Stomach (tissue), 9 donors: ENCODE data around the gene SINHCAF. TPM values are rescaled to one million over a fixed set of nuclear protein-coding genes. Genes with fewer than 3 reads are reported as not detected.

ENCODE experiments used
- DNase-seq, 2 donors: peaks; one replicate each; pipeline versions ENCODE4 v3.0.0 to v3.0.0-alpha.2; 2013 to 2019
- H3K27ac ChIP-seq, 5 donors: fragments of 200-600 bp in 4 of 5; sonication (generic) in 4 of 5; one replicate each; pipeline ENCODE4 v1.5.1; 2013 to 2019; ENCODE audit warnings: mild to moderate bottlenecking in 1 of 5, moderate library complexity in 1 of 5
- H3K27me3 ChIP-seq, 3 donors: fragments of 200-600 bp; sonication (generic); one replicate each; pipeline ENCODE4 v1.5.1; 2017 to 2019; ENCODE audit warnings: mixed run types in 1 of 3
- H3K36me3 ChIP-seq, 4 donors: fragments of 200-600 bp; sonication (generic); 1 replicate in 3 of 4; 2 replicates in 1 of 4; pipeline ENCODE4 v1.5.1; 2016 to 2019
- H3K4me1 ChIP-seq, 4 donors: fragments of 200-600 bp; sonication (generic); one replicate each; pipeline ENCODE4 v1.5.1; 2016 to 2019
- H3K4me3 ChIP-seq, 4 donors: fragments of 200-600 bp; sonication (generic) in 3 of 4; one replicate each; pipeline ENCODE4 v1.5.1; 2016 to 2019; ENCODE audit warnings: mild to moderate bottlenecking in 1 of 4
- H3K9me3 ChIP-seq, 4 donors: fragments of 200-600 bp; sonication (generic); one replicate each; pipeline ENCODE4 v1.5.1; 2016 to 2019
- EP300 ChIP-seq: sonication (generic); formaldehyde crosslinking; IDR thresholded peaks from one replicate; pipeline ENCODE4 v1.6.1; 2017; ENCODE audit warnings: antibody characterized with exemption
- POLR2A ChIP-seq, 4 donors: fragments of 450-650 bp; IDR thresholded peaks; one replicate each; pipeline ENCODE4 v1.6.1; 2016; ENCODE audit warnings: antibody characterized with exemption in 4 of 4, control low read depth in 2 of 4, mild to moderate bottlenecking in 1 of 4, moderate library complexity in 1 of 4
- POLR2AphosphoS5 ChIP-seq, 3 donors: sonication (generic); formaldehyde crosslinking; IDR thresholded peaks; one replicate each; pipeline ENCODE4 v1.6.1; 2016; ENCODE audit warnings: antibody characterized with exemption in 3 of 3
- WGBS, 5 donors: extraction: QIAGEN DNeasy Blood & Tissue Kit in 3 of 5; methylation state at CpG; one replicate each; pipeline versions ENCODE4 v1.1.5 to v1.1.7; 2013 to 2018; 5-methylcytosine and 5-hydroxymethylcytosine counted together
- intact Hi-C: fragments of 100-400 bp; cut with DNase I; formaldehyde crosslinking; loops from one replicate; pipeline ENCODE4 v1.15.1; 2023; ENCODE audit warnings: low total_unique reads
- polyA plus RNA-seq, 3 donors: library from polyadenylated mRNA; stranded (reverse); fragments of 200-250 nt; gene quantifications; one replicate each; pipeline ENCODE4 v1.2.3, GENCODE V29; 2013
- total RNA-seq, 5 donors: library from RNA; depleted of rRNA; stranded (reverse); fragments of >200 nt; gene quantifications; one replicate each; pipeline versions ENCODE4 v1.1.0 to v1.2.3, GENCODE V29; 2014 to 2016
- TF ChIP-seq, protein P1 (sequence below), 7 experiments: fragments of 450-650 bp in 4 of 7; fragments of 200-600 bp in 3 of 7; sonication (generic) in 3 of 7; IDR thresholded peaks; one replicate each; pipeline ENCODE4 v1.5.1; 2016 to 2019; ENCODE audit warnings: antibody characterized with exemption in 7 of 7, control low read depth in 2 of 7, mild to moderate bottlenecking in 1 of 7
- donor health status: healthy with polysubstance abuse.
- donor health status: Bipolar disorder and iron deficiency.
- donor health status: healthy.

The SINHCAF gene
- total and polyA plus RNA-seq, 8 donors: 17.5 to 93.5 (median 28.2) TPM

GRCh38 chr12:31355747-31356107, 29.8 kb upstream of the SINHCAF start:
- H3K9me3 ChIP-seq: no peaks in the 10 kb centered on the region
- H3K27me3 ChIP-seq: no peaks in the 10 kb centered on the region
- H3K36me3 ChIP-seq: no peaks in the 10 kb centered on the region
- TF ChIP-seq POLR2A (IDR thresholded peaks at IDR 0.05): no peak
- no peak for TF ChIP-seq POLR2AphosphoS5 (IDR thresholded peaks at IDR 0.05)
- TF ChIP-seq, protein P1, sequence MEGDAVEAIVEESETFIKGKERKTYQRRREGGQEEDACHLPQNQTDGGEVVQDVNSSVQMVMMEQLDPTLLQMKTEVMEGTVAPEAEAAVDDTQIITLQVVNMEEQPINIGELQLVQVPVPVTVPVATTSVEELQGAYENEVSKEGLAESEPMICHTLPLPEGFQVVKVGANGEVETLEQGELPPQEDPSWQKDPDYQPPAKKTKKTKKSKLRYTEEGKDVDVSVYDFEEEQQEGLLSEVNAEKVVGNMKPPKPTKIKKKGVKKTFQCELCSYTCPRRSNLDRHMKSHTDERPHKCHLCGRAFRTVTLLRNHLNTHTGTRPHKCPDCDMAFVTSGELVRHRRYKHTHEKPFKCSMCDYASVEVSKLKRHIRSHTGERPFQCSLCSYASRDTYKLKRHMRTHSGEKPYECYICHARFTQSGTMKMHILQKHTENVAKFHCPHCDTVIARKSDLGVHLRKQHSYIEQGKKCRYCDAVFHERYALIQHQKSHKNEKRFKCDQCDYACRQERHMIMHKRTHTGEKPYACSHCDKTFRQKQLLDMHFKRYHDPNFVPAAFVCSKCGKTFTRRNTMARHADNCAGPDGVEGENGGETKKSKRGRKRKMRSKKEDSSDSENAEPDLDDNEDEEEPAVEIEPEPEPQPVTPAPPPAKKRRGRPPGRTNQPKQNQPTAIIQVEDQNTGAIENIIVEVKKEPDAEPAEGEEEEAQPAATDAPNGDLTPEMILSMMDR (IDR thresholded peaks at IDR 0.05): no peak
- TF ChIP-seq EP300: no peak
- peak overlapping the region in 4 of 5 donors; percentile 12 to 56 (median 21) for H3K27ac ChIP-seq
- peak in 1 of 2 donors; percentile 5 for DNase-seq
- peaks cover 0 to 12% (median 3%) of the 10 kb centered on the region in 4 donors for H3K4me1 ChIP-seq
- intact Hi-C loops: no loop called here
- no peak overlapping the region for H3K4me3 ChIP-seq
- WGBS, 5 donors: 26 to 69% (median 45%) methylated on average over 4 of the region's 4 CpGs

DNA sequence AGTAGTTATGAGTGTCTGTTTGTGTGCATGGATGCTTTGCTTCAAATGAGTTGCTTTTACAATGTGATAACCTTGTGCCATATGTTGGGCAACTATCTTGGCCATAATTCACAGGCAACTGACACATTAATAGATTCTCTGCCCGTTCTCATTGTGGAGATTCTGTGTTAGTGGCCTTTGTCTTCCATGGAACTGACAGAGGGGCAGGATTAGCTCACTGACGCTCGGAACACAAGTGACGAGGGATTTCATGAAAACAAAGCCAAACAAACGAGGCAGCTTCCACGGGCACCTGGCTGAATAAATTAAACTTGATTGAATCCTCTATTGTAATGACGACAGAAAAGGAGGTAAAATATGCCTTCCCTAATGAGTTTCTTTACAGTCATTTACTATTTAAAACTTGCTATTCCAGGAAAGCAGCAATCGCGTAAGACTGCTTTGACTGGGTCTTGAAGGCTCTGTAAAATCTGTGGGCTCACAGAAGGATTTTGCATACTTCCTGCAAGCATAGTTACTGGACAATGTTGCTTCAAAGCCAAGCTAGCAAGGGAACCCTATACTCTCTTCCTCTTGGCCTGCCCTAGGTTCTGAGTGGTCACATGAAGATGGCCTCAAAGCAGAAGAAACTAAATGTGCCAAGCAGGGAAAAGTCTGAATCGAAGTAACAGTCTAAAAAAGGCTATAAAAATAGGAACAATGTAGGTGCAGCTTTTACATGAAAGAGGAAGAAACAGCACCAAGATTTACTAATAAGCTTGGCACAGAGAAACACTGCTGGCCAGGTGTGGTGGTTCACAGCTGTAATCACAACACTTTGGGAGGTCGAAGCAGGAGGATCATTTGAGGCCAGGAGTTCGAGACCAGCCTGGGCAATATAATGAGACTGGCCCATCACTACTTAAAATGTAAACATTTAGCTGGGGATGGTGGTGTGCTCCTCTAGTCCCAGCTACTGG, 28.1 kb upstream of the SINHCAF start:
- DNase-seq: peak in 1 of 2 donors; percentile 55
- H3K36me3 ChIP-seq: no peaks in the 10 kb centered on the region
- peaks cover 0 to 12% (median 3%) of the 10 kb centered on the region in 4 donors for H3K4me1 ChIP-seq
- H3K9me3 ChIP-seq: no peaks in the 10 kb centered on the region
- TF ChIP-seq, protein P1 (IDR thresholded peaks at IDR 0.05): no peak
- no peak for TF ChIP-seq EP300
- no peak overlapping the region for H3K4me3 ChIP-seq
- WGBS, 5 donors: 46 to 64% (median 50%) methylated on average over 12 of the region's 12 CpGs
- H3K27ac ChIP-seq: no peak overlapping the region
- no peaks in the 10 kb centered on the region for H3K27me3 ChIP-seq
- intact Hi-C loops: no loop called here

DNA sequence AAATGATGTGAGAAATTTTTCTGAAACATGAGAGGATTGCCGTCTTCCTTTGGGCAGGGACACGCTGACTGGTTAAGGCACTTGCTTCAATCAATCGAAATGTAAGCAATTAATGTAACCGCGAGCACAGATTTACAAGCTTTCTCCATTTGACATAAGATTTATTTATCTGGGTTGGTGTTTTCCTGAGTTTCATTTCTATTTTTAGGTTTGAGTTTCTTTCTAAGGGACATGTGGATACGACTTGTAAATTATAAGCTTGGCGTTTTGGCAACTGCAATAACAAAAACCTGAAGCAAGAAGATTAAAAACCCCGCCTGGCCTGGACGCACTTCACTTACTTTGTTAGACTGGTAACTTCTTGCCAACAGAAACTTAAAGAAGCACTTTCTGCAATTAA, 20.3 kb upstream of the SINHCAF start:
- Histone ChIP-seq H3K27me3 (no peaks in the 10 kb centered on the region), H3K27ac (no peak overlapping the region), H3K36me3 (no peaks in the 10 kb centered on the region), H3K9me3 (no peaks in the 10 kb centered on the region), H3K4me1 (peaks cover 0 to 12% (median 0%) of the 10 kb centered on the region in 4 donors), H3K4me3 (no peak overlapping the region)
- 21 to 59% (median 48%) methylated on average over 9 of the region's 9 CpGs for WGBS, 5 donors
- intact Hi-C loops: no loop called here
- no peak for DNase-seq
- TF ChIP-seq POLR2A (IDR thresholded peaks at IDR 0.05) (no peak), EP300 (no peak), POLR2AphosphoS5 (IDR thresholded peaks at IDR 0.05) (no peak)
- TF ChIP-seq, protein P1 (IDR thresholded peaks at IDR 0.05): no peak

DNA sequence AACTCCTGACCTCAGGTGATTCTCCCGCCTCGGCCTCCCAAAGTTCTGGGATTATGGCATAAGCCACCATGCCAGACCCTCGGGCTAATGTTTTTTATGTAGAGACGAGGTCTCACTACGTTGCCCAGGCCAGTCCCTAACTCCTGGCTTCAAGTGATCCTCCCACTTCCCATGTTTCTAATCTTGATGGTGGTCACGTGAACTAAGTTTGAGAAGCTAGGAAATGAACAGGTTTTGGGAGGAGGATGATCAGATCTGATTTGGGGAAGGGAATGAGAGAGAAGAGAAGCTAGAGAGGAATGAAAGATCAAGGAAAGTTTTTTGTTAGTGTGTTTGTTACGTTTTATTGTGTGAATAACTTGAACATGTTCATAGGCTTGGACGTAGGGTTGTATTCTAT, 17.2 kb upstream of the SINHCAF start:
- WGBS, 5 donors: 90 to 96% (median 92%) methylated on average over 8 of the region's 8 CpGs
- no peaks in the 10 kb centered on the region for H3K36me3 ChIP-seq
- TF ChIP-seq POLR2AphosphoS5 (IDR thresholded peaks at IDR 0.05) (no peak), EP300 (no peak), POLR2A (IDR thresholded peaks at IDR 0.05) (no peak)
- TF ChIP-seq, protein P1 (IDR thresholded peaks at IDR 0.05): no peak
- H3K4me1 ChIP-seq: peaks cover 0 to 12% (median 0%) of the 10 kb centered on the region in 4 donors
- no peak overlapping the region for H3K27ac ChIP-seq
- intact Hi-C loops: no loop called here
- no peak for DNase-seq
- no peaks in the 10 kb centered on the region for H3K27me3 ChIP-seq
- no peaks in the 10 kb centered on the region for H3K9me3 ChIP-seq
- no peak overlapping the region for H3K4me3 ChIP-seq
